Right lobe of liver (tissue), 4 donors: Measurements from ENCODE around the gene NCKAP5.

Experiments
- CTCF ChIP-seq, 4 donors: fragments of 200-600 bp in 3 of 4; fragments of 450-650 bp in 1 of 4; IDR thresholded peaks; one replicate each; pipeline versions ENCODE4 v1.5.1 to v1.8.0; 2016 to 2022; ENCODE audit warnings: antibody characterized with exemption in 4 of 4, mild to moderate bottlenecking in 2 of 4
- POLR2A ChIP-seq: fragments of 450-650 bp; IDR thresholded peaks from one replicate; pipeline ENCODE4 v1.6.1; 2017; ENCODE audit warnings: antibody characterized with exemption, mild to moderate bottlenecking
- donor health status: DM: no; HTN: no; CAD: no.
- donor health status: DM: no; HTN: no; CAD: no.
- donor health status: DM: no; HTN: yes; CAD: no.

- TF ChIP-seq CTCF (IDR thresholded peaks at IDR 0.05) (no peak), POLR2A (no peak)
Measured at GRCh38 chr2:132715386-132716351, 852.6 kb downstream of the NCKAP5 start.
